ENCODE measurements around the gene FRY.

Gene FRY

DNA sequence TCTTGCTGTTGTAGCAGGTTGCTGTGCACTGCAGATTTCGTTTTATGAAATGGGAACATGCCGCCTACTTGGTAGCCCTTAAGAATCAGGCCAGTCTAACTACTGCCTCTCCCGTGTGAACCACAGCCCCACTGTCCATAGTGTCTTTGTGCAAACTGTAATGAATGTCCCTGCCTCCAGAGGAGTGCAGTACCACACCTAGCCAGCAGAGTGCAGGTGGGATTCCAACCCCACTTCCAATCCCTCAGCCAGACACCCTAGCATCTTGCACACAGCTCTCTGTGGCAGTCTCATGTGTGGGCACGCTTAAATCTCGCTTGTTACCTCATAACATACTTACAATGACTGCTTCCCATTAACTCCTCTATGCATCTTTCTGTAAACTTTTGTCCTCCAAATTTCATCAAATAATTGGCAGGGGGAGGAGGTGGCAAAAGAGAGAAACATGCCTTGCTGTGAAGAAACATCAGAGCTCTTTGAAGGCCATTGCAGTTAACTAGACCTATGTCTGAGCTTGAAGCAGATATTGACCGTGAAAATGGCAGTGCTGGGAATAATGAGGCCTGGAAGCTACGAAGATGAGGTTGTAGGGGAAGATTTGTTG lies 236.4 kb downstream of the FRY start:
- DNase-seq = peak; percentile 28 to 52

DNA sequence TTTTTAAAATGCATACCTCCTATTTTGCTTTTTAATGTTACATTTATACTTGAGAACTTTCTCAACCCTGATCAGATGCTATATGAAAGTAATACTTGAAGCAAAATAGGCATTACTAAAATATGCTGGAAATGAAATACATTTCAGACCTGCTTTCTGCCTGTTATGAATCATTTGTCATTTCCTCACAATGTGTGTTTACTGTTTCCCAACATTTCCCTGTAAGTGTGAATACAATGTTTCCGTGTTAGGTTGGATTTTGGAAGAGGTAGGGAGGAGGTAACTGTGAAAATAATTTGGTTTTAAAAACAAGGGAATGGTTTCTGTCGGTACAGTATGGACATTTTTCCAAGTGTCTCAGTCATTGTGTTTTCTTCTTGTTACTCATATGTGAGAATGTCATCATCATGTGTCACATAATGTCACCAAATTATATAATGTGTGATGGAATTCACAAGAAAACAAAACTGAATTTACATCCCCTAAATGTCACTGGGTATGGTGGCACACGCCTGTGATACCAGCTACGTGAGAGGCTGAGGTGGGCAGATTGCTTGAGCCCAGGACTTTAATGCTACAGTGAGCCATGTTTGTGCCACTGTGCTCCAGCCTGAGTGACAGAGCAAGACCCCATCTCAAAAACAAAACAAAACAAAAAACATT lies 240.6 kb downstream of the FRY start:
- DNase-seq = no peak

DNA sequence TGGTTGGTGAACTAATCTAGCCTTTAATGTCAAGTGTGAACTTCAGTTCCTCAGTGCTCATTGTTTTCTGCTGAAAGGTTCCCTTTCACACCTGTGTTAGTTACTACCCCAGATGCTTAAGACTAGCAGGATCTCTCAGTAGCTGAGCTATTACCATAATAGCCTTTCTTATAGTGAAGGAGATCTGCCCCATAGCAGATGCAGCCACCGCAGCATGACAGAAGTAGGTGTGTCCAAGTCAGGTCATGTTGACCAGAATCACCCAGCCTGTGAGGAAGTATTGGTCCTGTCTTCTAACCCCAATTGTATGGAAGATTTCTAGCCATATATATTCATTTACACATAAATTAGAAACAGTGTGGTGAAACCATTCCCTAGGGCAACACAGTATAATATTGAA lies 246.3 kb downstream of the FRY start:
- no peak for DNase-seq

DNA sequence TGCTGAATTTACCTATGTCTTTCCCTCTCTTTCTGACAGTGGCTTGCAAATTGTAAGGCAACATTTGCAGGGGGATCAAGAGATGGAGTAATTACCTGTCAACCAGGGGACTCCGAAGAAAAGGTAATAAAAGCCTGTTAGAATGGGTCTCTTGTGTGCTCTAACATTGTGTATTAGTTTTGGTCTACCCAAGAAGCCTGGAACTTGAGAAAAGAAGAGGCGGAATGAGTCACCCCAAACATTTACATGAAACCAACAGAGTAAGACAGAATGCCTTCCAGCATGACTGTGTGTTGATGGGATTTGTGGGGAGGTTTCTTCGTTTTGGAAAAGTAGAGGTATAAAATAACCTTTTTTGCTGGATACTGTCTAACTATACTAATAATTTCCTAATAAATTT lies 246.9 kb downstream of the FRY start:
- DNase-seq = no peak

DNA sequence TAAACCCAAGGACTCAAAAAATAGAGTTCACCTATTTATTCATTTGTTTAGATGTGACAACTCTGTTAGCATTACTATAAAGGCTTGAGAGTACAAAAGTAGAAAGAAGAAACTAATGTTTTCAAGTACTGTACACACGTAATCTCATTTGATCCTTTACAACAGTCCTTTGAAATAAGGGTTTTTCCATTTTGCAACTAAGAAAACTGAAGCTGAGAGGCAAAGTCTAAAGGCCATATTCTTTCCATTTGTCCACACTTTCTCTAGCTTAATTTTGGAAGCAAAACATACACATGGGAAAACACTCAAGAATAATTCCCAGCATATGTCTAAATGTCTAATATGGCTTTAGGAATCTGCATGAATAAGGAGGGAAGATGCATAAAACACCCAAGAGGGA lies 249.5 kb downstream of the FRY start:
- no peak for DNase-seq

- DNase-seq = no peak
Measured at GRCh38 chr13:32282096-32282711, 250.6 kb downstream of the FRY start.

GRCh38 chr13:32284927-32285632 lies 253.5 kb downstream of the FRY start:
- DNase-seq = no peak

DNA sequence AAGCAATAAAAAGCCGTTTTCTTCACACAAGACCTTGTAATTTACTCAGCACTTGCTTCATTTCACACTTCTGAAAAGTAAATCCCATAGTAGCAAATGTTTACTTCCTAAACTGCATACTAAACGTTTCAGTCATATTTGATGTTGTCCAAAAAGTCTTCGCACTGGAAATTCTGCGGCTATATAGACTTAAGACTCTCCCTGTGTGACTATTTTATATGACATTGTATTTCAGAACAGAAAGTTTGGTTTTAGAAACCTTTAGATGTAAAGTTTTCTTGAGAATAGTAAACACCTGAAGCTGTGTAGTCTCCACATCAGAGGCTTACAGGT lies 254.0 kb downstream of the FRY start:
- no peak for DNase-seq

DNA sequence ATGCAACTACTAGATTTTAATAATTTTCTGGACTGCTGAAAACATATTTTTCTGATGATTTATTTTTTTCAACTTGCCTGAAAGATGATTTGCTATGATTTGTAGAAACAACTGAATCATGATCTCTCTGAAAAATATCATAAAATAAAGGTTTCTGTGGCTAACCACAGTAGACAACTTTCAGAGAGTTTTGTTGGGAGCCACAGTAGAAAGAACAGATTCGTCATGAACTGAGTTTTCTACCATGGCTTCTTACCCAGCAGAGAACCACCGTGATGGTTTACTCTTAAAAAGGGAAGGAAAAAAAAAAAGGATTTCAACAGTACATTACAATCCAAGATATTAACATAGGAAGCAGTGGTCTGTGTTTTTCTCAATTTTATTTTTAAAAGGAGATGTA lies 265.6 kb downstream of the FRY start:
- no peak for DNase-seq

DNA sequence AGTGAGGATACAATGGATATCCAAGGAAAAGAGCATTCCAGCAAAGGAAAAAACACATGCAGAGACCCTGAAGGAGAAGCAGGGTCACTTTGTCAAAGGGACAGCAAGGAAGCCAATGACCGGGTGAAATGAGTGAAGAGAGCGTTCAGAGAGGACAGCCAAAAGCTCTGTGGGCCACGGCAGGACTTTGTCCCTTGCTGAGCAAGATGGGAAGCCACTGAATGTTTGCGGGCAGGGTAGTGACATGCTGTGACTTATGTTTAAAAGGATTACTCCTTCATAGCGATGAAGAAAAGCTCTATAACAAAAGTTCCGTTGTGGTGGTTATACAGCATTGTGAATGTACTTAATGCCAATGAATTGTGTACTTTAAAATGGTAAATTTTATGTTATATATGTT lies 267.1 kb downstream of the FRY start:
- DNase-seq = no peak

DNA sequence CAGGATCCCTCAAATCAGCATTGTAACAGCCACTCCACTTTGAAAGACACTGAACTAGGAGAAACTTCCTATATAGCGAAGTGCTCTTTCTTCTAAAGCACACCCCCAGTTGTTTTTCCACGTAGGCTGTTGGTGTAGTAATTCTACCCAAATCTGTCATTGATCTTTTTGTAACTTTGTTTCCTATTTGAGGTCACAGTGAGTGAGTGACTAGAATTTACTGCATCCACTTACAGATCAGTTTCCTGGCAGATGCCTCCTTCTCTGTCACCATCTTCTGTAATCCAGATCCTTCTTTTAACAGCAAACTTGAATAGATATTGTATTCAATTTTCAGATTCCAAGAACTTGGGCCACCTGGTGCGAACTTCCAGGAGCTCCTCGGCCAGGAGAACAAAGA lies 268.3 kb downstream of the FRY start:
- DNase-seq = no peak

DNA sequence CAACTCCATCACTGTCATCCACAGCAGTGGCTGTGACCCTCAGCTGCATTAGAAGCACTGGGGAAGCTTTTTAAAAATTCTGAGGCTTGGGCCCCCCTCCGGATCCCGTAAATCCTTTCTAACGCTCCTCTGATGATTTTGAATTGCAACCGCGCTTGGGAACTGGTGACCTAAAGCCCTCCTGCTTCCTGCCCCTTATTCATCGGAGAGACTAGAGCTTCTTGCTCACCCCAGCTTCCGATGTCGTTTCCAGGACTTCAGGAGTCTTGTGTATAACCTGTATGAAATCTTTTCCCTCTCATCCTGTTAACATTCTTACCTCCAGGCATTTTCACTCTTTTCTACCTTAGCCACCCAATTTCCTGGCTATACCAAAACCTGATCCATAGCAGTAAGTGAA lies 268.8 kb downstream of the FRY start:
- DNase-seq = no peak

GRCh38 chr13:32300920-32301319 lies 269.3 kb downstream of the FRY start:
- DNase-seq = no peak

DNA sequence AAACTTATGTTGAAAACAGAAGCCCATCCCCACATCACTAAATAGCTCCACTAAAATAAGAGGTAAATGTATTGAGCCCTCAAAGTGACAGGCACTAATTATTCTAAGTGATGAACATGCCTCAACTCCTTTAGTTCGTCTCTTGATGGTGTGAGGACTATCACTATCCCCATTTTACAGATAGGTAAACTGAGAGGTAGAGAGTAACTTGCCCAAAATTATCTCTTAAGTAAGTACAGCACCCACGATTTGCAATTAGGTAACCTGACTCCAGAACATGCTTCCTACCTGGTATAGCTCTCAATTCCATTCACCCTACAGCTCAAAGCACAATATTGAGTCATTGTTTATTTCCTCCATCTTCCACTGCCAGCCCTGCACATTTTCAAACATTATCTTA lies 270.9 kb downstream of the FRY start:
- DNase-seq = no peak

DNA sequence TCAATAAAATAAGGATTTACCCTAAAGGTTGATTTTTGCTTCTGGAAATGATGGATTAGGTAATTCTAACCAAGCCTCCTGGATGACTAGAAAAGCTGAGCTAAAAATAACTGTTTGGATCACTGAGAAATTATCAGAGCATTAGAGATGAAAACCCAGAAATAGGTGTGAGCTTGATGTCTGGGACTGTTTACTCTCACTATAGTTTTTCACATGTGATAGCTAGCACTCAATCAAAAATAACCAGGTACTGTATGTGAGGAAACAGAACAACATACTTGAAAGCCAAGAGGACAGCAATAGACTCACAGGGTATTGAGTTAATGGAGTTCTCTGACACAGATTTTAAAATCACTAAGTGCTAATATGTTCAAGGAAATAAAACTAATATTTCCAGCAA lies 274.1 kb downstream of the FRY start:
- DNase-seq = no peak

GRCh38 chr13:32309312-32310133 lies 277.9 kb downstream of the FRY start:
- no peak for DNase-seq

DNA sequence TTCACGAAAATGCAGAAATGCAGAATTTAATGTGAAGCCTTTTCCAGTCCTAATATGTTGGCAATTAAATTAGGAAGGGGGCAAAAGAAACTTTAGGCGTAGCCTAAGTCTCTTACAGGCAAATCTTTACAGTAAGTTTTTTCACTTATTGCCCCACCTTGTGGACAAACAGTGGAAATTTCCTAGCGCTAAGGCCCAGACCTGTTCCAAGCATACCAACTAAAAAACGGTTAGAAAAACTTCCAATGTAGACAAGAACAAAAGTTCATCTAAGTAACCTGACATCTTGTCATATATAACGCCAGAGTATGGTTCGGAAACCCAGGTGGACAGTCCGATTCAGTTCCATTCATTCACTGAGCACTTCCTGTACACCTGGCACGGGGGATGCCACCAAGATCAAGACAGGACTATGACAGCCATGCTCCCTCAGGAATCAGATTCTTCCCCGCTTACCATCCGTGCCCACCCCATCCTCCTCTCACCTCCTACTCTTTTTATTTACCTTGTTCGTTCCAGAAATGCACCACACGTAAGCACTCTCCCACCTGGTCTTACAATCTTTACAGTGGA lies 278.6 kb downstream of the FRY start:
- peak in 1 of 2 donors; percentile 10 for DNase-seq

- no peak for DNase-seq
Measured at GRCh38 chr13:32311188-32311897, 279.8 kb downstream of the FRY start.

DNA sequence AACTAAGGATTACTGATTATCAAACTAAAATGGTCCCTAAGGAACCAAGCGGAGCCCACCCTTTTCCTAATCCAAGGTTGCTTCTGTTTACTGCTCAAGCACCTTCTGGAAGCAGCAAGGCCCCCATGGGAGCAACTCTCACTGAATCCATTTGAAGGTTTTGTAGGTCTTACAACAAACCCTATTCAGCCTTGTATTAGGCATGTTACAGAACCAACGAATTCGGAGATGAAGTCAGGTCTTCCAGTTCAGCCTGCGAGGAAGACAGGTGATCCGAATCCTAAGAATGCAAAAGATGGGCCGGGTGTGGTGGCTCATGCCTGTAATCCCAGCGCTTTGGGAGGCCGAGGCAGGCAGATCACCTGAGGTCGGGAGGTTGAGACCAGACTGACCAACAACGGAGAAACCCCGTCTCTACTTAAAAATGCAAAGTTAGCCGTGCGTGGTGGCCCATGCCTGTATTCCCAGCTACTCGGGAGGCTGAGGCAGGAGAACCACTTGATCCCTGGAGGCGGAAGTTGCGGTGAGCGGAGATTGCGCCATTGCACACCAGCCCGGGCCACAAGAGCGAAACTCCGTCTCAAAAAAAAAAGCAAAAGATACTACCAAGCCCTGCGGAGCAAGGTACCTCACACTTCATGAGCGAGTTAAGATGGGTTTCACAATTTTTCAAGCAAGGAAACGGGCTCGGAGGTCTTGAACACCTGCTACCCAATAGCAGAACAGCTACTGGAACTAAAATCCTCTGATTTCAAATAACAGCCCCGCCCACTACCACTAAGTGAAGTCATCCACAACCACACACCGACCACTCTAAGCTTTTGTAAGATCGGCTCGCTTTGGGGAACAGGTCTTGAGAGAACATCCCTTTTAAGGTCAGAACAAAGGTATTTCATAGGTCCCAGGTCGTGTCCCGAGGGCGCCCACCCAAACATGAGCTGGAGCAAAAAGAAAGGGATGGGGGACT lies 283.0 kb downstream of the FRY start:
- peak; percentile 66 to 67 for DNase-seq

DNA sequence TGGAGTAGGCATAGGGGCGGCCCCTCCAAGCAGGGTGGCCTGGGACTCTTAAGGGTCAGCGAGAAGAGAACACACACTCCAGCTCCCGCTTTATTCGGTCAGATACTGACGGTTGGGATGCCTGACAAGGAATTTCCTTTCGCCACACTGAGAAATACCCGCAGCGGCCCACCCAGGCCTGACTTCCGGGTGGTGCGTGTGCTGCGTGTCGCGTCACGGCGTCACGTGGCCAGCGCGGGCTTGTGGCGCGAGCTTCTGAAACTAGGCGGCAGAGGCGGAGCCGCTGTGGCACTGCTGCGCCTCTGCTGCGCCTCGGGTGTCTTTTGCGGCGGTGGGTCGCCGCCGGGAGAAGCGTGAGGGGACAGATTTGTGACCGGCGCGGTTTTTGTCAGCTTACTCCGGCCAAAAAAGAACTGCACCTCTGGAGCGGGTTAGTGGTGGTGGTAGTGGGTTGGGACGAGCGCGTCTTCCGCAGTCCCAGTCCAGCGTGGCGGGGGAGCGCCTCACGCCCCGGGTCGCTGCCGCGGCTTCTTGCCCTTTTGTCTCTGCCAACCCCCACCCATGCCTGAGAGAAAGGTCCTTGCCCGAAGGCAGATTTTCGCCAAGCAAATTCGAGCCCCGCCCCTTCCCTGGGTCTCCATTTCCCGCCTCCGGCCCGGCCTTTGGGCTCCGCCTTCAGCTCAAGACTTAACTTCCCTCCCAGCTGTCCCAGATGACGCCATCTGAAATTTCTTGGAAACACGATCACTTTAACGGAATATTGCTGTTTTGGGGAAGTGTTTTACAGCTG lies 283.9 kb downstream of the FRY start, which contains the start of the genes BRCA2 and ZAR1L:
Gene BRCA2, plus strand, starts transcription at position 271 of the 790 bp plus-strand sequence. CDS start 953 bp downstream, outside the sequence.
Gene ZAR1L, minus strand, starts transcription at position 126 of the 790 bp plus-strand sequence. CDS start 3,438 bp downstream, outside the sequence.
- DNase-seq = peak; percentile 81 to 82

All from activated CD4-positive, alpha-beta T cell treated with anti-CD3 and anti-CD28 coated beads for 4 hours (primary cell).